GM12892 (cell line): ENCODE data around the gene TMEM243.

Experiments used
- POLR2A ChIP-seq: IDR thresholded peaks from 2 replicates; pipeline ENCODE4 v1.6.1; 2011; ENCODE audit warnings: low read depth, low read length, control low read depth
- POLR2AphosphoS5 ChIP-seq: IDR thresholded peaks from 2 replicates; pipeline ENCODE4 v1.6.1; 2011; ENCODE audit warnings: low read depth, low read length, control low read depth

- TF ChIP-seq POLR2A: no peak
- TF ChIP-seq POLR2AphosphoS5: no peak
Observed at GRCh38 chr7:87204933-87205332, 14.6 kb downstream of the TMEM243 start.
